Caki2 (cell line): Measurements from ENCODE around the gene NOM1. TPM values are rescaled to one million over a fixed set of nuclear protein-coding genes. Genes with fewer than 3 reads are reported as not detected.
A peak's percentile ranks its signal among the peaks of the same experiment; 100 is the strongest.

Experiments used
- DNase-seq: peaks from one replicate; pipeline ENCODE4 v3.0.0-alpha.2; 2015; ENCODE audit warnings: low read depth
- in situ Hi-C: cut with HindIII; loops from 2 replicates; pipeline ENCODE4 v1.10.0; 2016; ENCODE audit warnings: low sequenced_read_pairs, low pct_unique_long_range_greater_than_20kb, mixed read lengths
- total RNA-seq: library from RNA; depleted of rRNA; stranded (reverse); fragments of >200 nt; shearing (Covaris generic); gene quantifications from 2 replicates; pipeline ENCODE4 v1.2.3, GENCODE V29; 2014; ENCODE audit warnings: low replicate concordance

Gene NOM1
- total RNA-seq, 1 experiment from 2014 or later = 16.0 TPM

GRCh38 chr7:157009778-157010587, 60.5 kb downstream of the NOM1 start:
- in situ Hi-C loops = no loop called here
- DNase-seq = no peak

DNA sequence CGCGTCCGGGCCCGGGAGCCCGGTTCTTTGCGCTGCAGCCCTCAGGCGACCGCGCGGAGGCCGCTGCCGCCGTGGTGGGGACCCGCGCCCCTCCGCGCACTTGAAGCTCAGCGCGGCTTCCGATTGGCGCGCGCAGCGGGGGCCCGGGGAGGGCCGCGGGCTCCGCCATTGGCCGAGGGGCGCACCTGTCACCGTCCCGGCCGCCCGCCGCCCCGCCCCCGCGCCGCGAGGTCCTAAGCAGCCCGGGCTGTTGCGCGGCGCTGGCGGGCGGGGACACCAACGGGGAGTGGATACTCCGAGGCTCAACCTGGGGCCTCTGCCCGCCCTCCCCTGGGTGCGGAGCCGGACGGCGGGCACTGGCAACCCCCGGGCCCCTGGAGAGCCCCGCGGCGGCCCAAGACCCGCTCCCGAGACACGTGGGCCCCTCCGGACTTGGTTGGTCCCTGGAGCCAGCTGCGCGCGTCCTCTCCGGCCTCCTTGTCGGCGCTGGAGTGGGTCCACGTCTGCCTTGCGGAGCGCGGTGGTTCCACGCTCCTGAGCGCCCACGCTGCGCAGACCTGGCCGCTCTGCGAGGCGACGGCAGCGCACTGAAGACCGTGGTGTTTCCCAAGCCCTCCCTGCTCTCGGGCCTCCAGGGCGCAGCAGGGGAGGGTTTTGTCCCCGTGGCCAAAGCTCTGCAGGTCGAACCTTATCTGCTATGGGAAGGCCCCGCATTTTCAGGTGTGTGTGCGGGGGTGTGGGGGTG, 61.2 kb downstream of the NOM1 start, which contains the start of gene MNX1:
Gene MNX1 (minus strand): TSS at position 76 of the 745 bp plus-strand sequence. CDS start 313 bp downstream, outside the sequence.
- peak; percentile 86 for DNase-seq
- in situ Hi-C loops = no loop called here

DNA sequence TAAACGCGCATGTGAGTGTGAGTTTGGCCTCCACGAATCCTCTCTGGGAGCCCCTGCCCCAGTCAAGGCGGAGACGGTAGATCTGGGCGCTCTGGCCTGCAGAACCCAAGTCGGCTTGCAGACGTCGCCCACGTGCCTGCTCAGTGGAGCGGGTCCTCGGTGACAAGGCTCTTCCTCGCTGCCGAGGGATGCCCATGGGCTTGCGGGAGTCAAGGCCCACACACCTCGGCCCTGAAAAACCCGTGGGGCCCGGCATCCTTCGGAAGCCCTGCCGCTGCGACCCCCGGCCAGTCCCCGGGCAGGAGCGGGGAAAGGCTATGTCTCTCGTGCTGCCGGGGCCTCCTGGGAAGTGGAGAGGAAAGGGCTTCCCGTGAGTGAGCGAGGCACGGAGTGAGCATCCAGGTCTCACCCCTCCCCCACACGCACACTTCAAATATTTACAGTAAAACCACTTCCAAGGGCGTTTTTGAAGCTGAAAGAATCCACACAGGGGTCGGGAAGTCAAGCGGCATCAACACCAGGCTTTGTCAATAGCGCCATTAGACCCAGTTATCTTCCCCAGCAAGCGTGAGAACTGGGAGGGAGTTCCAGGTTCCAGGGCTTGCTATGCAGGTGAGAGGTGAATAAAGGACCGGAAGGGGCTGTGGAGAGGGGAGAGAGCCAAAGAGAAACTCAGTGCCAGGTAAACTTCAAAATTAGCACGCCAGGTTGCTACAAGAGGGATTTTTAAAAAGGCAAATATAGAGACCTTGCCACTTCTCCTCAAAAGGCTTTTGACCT, 62.0 kb downstream of the NOM1 start:
- in situ Hi-C loops = no loop called here
- DNase-seq = no peak

DNA sequence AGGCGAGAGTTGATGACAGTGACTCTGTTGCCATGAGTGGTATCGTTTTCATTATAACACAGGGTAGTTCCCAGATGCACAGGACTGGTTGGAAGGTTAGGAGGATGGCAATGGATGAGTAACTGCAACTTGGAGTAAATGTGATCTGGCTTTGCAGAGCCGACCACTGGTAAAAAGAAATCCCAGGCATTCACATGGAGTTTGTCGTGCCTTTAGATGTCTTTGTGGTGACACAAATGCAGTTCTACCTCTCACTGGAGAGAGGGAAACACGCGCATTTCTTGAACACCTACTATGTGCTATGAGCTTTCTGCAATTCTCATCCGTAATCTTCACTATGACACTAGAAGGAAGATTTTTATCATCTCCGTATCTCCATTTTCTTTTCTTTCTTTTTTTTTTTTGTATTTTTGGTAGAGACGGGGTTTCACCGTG, 62.6 kb downstream of the NOM1 start:
- DNase-seq = no peak
- in situ Hi-C loops = no loop called here

GRCh38 chr7:157013101-157013500, 63.6 kb downstream of the NOM1 start:
- no peak for DNase-seq
- in situ Hi-C loops = no loop called here

DNA sequence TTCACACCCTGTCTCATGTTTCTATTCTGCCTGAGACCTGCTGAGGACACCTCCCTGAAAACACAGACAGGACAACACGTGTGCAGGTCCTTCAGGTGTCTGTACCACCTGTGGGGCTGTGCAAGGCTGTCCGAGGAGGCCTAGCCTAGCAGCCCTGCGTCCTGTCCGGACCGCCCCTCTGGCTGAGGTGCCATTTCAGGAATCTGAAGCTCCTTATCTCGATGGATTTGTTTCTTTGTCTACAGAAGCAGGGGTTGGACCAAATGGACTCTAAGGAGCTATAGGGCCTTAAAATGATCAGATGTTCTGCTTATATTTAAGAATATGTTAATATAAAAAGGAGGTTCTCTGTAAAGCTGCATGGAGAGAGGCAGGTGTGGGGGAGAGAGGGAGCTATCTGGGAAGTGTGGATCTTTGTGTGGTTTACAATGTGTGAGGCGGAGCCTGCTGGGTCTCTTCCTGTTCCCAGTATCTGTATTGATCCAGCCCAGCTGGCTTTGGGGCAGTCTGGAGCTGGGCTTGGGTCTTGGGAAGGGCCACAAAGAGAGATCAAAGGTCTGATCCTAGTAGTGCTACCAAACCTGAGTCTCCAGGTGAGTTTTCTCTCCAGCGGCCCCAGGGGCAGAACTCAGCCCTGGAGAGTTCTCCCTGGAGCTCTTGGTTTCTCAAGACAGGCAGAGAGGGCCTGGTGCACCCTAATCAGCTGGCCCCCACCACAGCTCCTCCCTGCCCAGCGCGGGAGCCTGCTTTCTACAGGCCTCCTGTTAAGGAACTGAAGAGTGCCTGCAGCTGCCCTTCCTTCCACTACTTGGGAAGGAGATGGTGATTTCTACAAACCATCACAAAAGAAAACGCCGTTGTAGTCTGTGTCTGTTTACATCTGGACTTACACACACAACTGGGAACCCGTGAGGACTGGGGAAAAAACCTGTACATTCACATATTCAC, 64.4 kb downstream of the NOM1 start:
- DNase-seq = no peak
- in situ Hi-C loops = no loop called here

GRCh38 chr7:157014635-157015555, 65.4 kb downstream of the NOM1 start:
- in situ Hi-C loops = no loop called here
- no peak for DNase-seq

DNA sequence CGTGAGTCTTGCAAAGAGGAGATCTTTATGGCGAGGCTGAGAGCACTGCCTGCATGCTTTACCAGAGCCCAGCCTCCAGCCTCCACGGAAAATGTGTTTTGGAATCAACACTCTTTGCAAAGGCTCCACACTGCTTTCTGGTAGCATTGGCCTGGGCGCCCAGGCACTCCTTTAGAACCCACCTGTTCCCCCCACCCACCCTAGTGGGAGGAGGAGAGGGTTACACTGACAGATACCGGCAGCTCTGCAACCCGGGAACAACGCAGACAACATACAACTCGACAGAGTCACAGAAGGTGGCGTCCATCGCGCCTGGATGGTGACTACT, 66.5 kb downstream of the NOM1 start:
- in situ Hi-C loops = no loop called here
- DNase-seq = no peak

DNA sequence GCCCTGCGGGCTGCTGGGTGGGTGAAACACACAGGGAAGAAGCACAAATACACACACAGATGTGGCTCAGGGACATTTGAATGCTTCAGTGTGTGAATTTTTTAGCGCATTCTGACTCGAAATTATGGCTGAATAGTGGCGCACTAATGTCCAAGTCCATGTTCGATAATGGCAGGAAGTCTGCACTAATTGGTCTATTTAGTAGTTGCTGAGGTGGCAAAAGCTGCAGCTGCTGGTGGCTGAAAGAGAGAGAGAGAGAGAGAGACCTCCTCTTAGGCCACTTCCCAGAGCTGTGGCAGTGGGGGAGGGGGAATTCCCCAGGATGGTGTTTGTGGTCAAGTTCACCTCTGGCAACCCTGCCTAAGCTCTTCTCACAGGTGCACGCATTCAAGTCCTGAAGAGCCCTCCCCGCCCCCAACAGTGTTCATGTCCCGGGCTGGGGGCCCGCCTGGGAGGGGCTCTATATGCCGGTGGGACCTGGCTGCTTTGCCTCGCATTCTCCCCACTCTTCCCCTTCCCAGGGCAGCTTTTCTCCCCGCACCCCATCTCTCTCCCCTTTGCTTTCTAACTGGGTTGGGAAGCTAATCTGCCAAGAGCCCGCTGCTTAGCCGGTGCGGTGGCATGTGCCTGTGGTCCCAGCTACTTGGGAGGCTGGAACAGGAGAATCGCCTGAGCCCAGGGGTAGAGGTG, 67.0 kb downstream of the NOM1 start:
- in situ Hi-C loops = no loop called here
- no peak for DNase-seq

DNA sequence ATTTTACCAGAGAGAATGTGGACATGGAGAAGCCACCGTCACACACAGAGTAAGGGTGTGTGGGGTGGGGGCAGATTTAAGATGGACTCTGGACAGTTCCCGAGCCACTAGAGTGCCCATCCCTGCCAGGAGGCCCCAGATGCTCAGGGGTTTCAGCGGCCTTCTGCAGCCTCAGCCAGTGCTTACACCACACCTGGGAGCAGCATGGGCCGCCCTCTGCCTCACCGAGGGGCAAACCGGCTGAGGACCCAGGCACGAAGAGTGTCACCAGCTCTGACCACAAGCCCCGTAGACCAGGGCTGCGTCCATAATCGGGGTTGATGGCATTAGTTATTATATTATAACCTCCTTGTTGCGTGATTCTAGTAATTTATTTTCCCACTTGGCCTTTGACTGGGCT, 67.6 kb downstream of the NOM1 start:
- DNase-seq = no peak
- in situ Hi-C loops = no loop called here

DNA sequence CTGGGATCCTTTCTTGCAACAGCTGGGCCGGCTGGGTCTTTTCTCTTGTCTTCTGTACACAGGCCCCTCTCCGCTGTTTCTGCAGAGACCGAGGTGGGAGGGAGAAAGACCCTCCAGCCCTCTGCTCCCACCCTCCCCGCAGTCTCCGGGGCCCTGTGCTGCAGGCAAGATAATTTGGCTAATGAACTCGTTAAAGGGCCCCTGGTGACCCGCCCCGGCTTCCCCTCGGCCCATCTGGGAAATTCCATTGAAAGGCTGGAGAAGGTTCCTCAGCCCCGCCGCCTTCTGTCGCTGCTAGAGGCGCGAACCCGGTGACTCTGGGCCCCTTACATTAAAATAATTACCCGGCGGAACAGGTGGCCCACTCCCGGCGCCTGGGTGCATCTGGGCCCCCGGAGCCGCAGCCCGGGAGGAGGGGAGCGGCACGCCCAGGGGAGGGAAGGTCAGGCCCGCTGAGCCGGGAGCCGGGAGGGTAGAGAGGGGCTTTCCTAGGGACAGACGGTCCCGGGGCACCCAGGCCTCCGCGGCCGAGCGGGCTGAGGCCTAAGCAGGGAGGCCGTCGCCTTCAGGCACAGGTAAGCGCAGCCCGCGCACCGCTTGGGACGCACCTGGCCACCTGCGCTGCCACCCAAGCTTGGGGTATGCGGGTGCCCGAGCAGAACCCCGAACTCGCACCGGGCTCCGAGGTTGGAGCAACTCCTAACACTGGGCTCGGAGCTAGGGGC, 68.3 kb downstream of the NOM1 start:
- in situ Hi-C loops = no loop called here
- no peak for DNase-seq

GRCh38 chr7:157018328-157018996, 69.0 kb downstream of the NOM1 start:
- no peak for DNase-seq
- in situ Hi-C loops = no loop called here

DNA sequence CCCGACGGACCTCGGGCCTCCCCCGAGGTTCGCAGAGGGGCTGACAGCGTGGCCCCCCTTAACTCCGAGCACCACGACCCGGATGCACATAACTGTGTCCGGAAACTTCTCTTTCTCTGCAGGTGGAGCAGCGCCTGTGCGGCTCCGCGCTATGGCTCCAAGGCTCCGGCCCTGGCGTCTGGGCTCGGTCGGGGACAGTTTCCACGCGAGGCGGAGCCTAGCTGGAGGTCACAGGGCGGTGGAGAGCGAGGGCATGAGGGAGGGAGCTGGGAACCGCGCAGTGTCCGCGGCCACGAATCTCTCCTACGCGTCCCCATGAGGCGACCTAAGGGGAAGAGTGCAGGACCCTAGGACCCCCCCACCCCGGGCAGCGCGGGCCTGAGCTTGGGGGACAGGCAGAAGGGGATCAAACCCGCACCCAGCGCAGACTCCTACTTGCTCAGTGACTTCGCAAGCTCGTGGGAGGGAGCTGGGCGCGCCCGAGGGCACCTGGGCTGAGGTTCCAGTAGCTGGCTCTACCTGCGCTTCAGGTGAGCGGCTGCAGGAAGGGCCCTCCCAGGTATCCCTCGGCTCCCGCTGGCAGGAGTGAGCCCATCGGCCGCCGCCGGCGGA, 69.6 kb downstream of the NOM1 start:
- no peak for DNase-seq
- in situ Hi-C loops = no loop called here

DNA sequence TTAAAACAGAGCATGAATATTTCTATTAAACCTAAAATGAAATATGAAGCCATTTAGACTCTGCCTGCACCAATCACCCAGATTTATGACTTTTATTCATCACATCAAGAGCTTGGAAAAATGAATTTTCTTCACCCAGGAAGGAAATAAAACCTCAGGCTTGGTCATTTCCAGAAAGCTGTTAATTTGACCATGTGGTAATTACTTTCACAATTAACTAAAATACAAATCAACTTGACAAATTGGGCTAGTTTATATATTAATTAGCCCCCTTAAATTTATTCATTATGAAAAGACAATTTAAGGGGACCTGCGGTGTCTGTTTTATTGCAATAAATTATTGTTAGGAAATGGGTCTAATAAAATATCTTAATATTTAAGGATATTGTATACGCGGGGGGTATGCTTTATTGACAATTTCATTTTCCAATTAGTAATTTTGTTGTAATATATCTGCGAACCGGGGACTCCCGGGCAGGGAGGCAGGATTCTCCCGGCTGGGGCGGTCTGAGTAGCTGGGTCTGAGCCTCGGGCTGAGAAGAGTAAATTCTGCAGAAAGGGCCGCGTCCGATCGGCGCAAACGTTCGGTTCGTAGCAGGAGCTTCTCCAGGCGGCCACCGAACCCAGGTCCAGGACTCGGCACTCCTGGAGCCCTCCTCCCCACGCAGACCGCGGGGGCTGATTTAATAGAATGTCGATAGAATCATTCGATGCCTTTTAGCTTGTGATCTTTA, 70.4 kb downstream of the NOM1 start:
- no peak for DNase-seq
- in situ Hi-C loops = no loop called here
